Dermis microvascular lymphatic vessel endothelial cell (primary cell): ENCODE data around the gene ITPR1. TPM values are rescaled to one million over a fixed set of nuclear protein-coding genes. Genes with fewer than 3 reads are reported as not detected.

ENCODE experiments used
- DNase-seq, 2 donors: peaks; one replicate each; pipeline versions ENCODE4 v3.0.0 to v3.0.0-alpha.2; 2010; ENCODE audit warnings: low read depth in 2 of 2
- total RNA-seq: library from RNA; depleted of rRNA; stranded (reverse); fragments of >200 nt; gene quantifications from 2 replicates; pipeline ENCODE4 v1.2.1, GENCODE V29; 2014

Gene ITPR1
- total RNA-seq, 1 donor from 2014 or later: 21.6 TPM

- DNase-seq: no peak
Measured at GRCh38 chr3:4823986-4824925, 331.1 kb downstream of the ITPR1 start.

- peak in 1 of 2 donors; percentile 40 for DNase-seq
Measured at GRCh38 chr3:4824926-4825325, 331.8 kb downstream of the ITPR1 start.

- DNase-seq: no peak
Measured at GRCh38 chr3:4825436-4826236, 332.5 kb downstream of the ITPR1 start.

- DNase-seq: peak in 1 of 2 donors; percentile 52
Measured at GRCh38 chr3:4826237-4827100, 333.3 kb downstream of the ITPR1 start.

GRCh38 chr3:4827767-4828166 lies 334.6 kb downstream of the ITPR1 start:
- DNase-seq: no peak

GRCh38 chr3:4828279-4829030 lies 335.3 kb downstream of the ITPR1 start:
- DNase-seq: no peak

- peak in 1 of 2 donors; percentile 51 for DNase-seq
Measured at GRCh38 chr3:4829031-4829394, 335.9 kb downstream of the ITPR1 start.

- DNase-seq: no peak
Measured at GRCh38 chr3:4830586-4830914, 337.4 kb downstream of the ITPR1 start.

- DNase-seq: no peak
Measured at GRCh38 chr3:4831580-4831950, 338.4 kb downstream of the ITPR1 start.

- no peak for DNase-seq
Measured at GRCh38 chr3:4833471-4833870, 340.3 kb downstream of the ITPR1 start.

GRCh38 chr3:4834403-4834866 lies 341.3 kb downstream of the ITPR1 start:
- DNase-seq: no peak

- DNase-seq: peak in 1 of 2 donors; percentile 43
Measured at GRCh38 chr3:4835616-4836043, 342.5 kb downstream of the ITPR1 start.

- DNase-seq: no peak
Measured at GRCh38 chr3:4836516-4836915, 343.4 kb downstream of the ITPR1 start.

GRCh38 chr3:4837374-4837930 lies 344.3 kb downstream of the ITPR1 start:
- DNase-seq: no peak

GRCh38 chr3:4838621-4839022 lies 345.5 kb downstream of the ITPR1 start:
- no peak for DNase-seq

- no peak for DNase-seq
Measured at GRCh38 chr3:4839278-4839677, 346.1 kb downstream of the ITPR1 start.

- DNase-seq: no peak
Measured at GRCh38 chr3:4841225-4841624, 348.1 kb downstream of the ITPR1 start.

- DNase-seq: no peak
Measured at GRCh38 chr3:4841776-4842440, 348.8 kb downstream of the ITPR1 start.

GRCh38 chr3:4843619-4844018 lies 350.5 kb downstream of the ITPR1 start:
- DNase-seq: no peak

- DNase-seq: peak in 1 of 2 donors; percentile 28
Measured at GRCh38 chr3:4845882-4846281, 352.7 kb downstream of the ITPR1 start.
